ENCODE measurements around the gene STRIP1. TPM values are rescaled to one million over a fixed set of nuclear protein-coding genes. Genes with fewer than 3 reads are reported as not detected.

The STRIP1 gene
- total RNA-seq, result 10 to 100 TPM; 40.4 to 40.8 TPM

GRCh38 chr1:110034451-110035235 lies at the start of gene STRIP1:
TSS of gene STRIP1 (plus strand) at chr1:110034624. CDS start at chr1:110034638, 14 bp downstream.
- Mint-ChIP-seq H3K27ac (peak within 1 kb of the TSS; percentile 95), H3K9me3 (ENCODE audit: low read depth) (no peaks in the 10 kb centered on the region), H3K27me3 (no peaks in the 10 kb centered on the region), H3K4me1 (peaks cover 54% of the 10 kb centered on the region), H3K36me3 (peaks cover 6% of the 10 kb centered on the region), H3K4me3 (peak within 1 kb of the TSS; percentile 79)
- ATAC-seq (peak; percentile 88), DNase-seq (peak; percentile 96)
- CTCF ChIA-PET, result interaction anchor here (0.6 to 6.9 kb wide), 21 partner anchors 9 to 550 kb away, joined by 3 to 46 read pairs (median 3); partner anchors contain the start of gene AHCYL1

- DNase-seq, result no peak
- ATAC-seq, result no peak
- H3K4me1 Mint-ChIP-seq, result peaks cover 49% of the 10 kb centered on the region
These were observed 49.0 kb upstream of the STRIP1 start for GRCh38 chr1:109985247-109986053.

GRCh38 chr1:109986054-109986444 lies 48.4 kb upstream of the STRIP1 start:
- H3K36me3 Mint-ChIP-seq, result peaks cover 18% of the 10 kb centered on the region
- H3K27me3 Mint-ChIP-seq, result no peaks in the 10 kb centered on the region
- CTCF ChIA-PET, result interaction anchor here (0.9 to 14.5 kb wide), 16 partner anchors 12 to 440 kb away, joined by 3 to 790 read pairs (median 21); partner anchors contain the start of gene STRIP1
- DNase-seq, result no peak
- no peaks in the 10 kb centered on the region for H3K9me3 Mint-ChIP-seq (ENCODE audit: low read depth)
- H3K4me3 Mint-ChIP-seq, result peak overlapping the region; percentile 99
- ATAC-seq, result no peak
- no peak overlapping the region for H3K27ac Mint-ChIP-seq
- H3K4me1 Mint-ChIP-seq, result peaks cover 47% of the 10 kb centered on the region

More at GRCh38 chr1:109985247-109986053, 49.0 kb upstream of the STRIP1 start:
- peak overlapping the region; percentile 98 for H3K27ac Mint-ChIP-seq
- H3K4me3 Mint-ChIP-seq, result peak overlapping the region; percentile 99
- CTCF ChIA-PET, result interaction anchor here (0.7 to 14.5 kb wide), 50 partner anchors 7 to 493 kb away, joined by 3 to 790 read pairs (median 7); partner anchors contain the start of genes AMPD2, EPS8L3, GNAI3 and GNAT2
- peaks cover 16% of the 10 kb centered on the region for H3K36me3 Mint-ChIP-seq
- no peaks in the 10 kb centered on the region for H3K27me3 Mint-ChIP-seq
- no peaks in the 10 kb centered on the region for H3K9me3 Mint-ChIP-seq (ENCODE audit: low read depth)

- Mint-ChIP-seq H3K27me3 (no peaks in the 10 kb centered on the region), H3K9me3 (ENCODE audit: low read depth) (no peaks in the 10 kb centered on the region), H3K27ac (no peak overlapping the region), H3K36me3 (peaks cover 24% of the 10 kb centered on the region), H3K4me1 (peaks cover 51% of the 10 kb centered on the region), H3K4me3 (no peak overlapping the region)
- CTCF ChIA-PET, result interaction anchor here (0.9 to 14.5 kb wide), 3 partner anchors 8 to 347 kb away, joined by 3 to 790 read pairs (median 137); no protein-coding TSS in a partner anchor
- DNase-seq (no peak), ATAC-seq (no peak)
These were observed 46.0 kb upstream of the STRIP1 start for GRCh38 chr1:109988349-109988914.

GRCh38 chr1:109989506-109990301 lies 44.7 kb upstream of the STRIP1 start:
- Mint-ChIP-seq H3K4me3 (no peak overlapping the region), H3K4me1 (peaks cover 50% of the 10 kb centered on the region), H3K9me3 (ENCODE audit: low read depth) (no peaks in the 10 kb centered on the region), H3K27me3 (no peaks in the 10 kb centered on the region), H3K36me3 (peaks cover 24% of the 10 kb centered on the region), H3K27ac (no peak overlapping the region)
- DNase-seq (no peak), ATAC-seq (no peak)
- CTCF ChIA-PET, result interaction anchor here (1.2 to 14.5 kb wide), 3 partner anchors 210 to 348 kb away, joined by 4 to 790 read pairs (median 137); no protein-coding TSS in a partner anchor

GRCh38 chr1:109990302-109990653 lies 44.1 kb upstream of the STRIP1 start:
- Mint-ChIP-seq H3K9me3 (ENCODE audit: low read depth) (no peaks in the 10 kb centered on the region), H3K4me3 (no peak overlapping the region), H3K27me3 (no peaks in the 10 kb centered on the region), H3K36me3 (peaks cover 24% of the 10 kb centered on the region), H3K4me1 (peaks cover 50% of the 10 kb centered on the region), H3K27ac (no peak overlapping the region)
- DNase-seq, result no peak
- CTCF ChIA-PET, result interaction anchor here (0.7 to 1.2 kb wide), 3 partner anchors 200 to 350 kb away, joined by 3 to 4 read pairs (median 3); no protein-coding TSS in a partner anchor
- no peak for ATAC-seq

- Mint-ChIP-seq H3K27ac (no peak overlapping the region), H3K36me3 (peaks cover 25% of the 10 kb centered on the region), H3K9me3 (ENCODE audit: low read depth) (no peaks in the 10 kb centered on the region), H3K4me3 (no peak overlapping the region), H3K4me1 (peaks cover 38% of the 10 kb centered on the region), H3K27me3 (no peaks in the 10 kb centered on the region)
- ATAC-seq, result no peak
- no peak for DNase-seq
- CTCF ChIA-PET, result interaction anchor here (0.6 to 1.1 kb wide), 2 partner anchors 107 to 445 kb away, joined by 3 read pairs; no protein-coding TSS in a partner anchor
These were observed 43.0 kb upstream of the STRIP1 start for GRCh38 chr1:109991400-109991925.

GRCh38 chr1:109993885-109994284 lies 40.5 kb upstream of the STRIP1 start:
- no peaks in the 10 kb centered on the region for H3K9me3 Mint-ChIP-seq (ENCODE audit: low read depth)
- ATAC-seq (no peak), DNase-seq (no peak)
- peaks cover 18% of the 10 kb centered on the region for H3K36me3 Mint-ChIP-seq
- no peak overlapping the region for H3K27ac Mint-ChIP-seq
- no peak overlapping the region for H3K4me3 Mint-ChIP-seq
- CTCF ChIA-PET, result interaction anchor here (1.1 to 3.0 kb wide), 5 partner anchors 9 to 465 kb away, joined by 3 to 21 read pairs (median 6); partner anchors contain the start of gene AHCYL1
- peaks cover 19% of the 10 kb centered on the region for H3K4me1 Mint-ChIP-seq
- H3K27me3 Mint-ChIP-seq, result no peaks in the 10 kb centered on the region

GRCh38 chr1:109994654-109995053 lies 39.8 kb upstream of the STRIP1 start:
- CTCF ChIA-PET, result interaction anchor here (1.1 to 3.0 kb wide), 2 partner anchors 10 to 35 kb away, joined by 3 to 21 read pairs; partner anchors contain the start of gene AHCYL1
- Mint-ChIP-seq H3K4me1 (peaks cover 17% of the 10 kb centered on the region), H3K27ac (no peak overlapping the region), H3K27me3 (no peaks in the 10 kb centered on the region), H3K36me3 (peaks cover 15% of the 10 kb centered on the region), H3K4me3 (no peak overlapping the region), H3K9me3 (ENCODE audit: low read depth) (no peaks in the 10 kb centered on the region)
- DNase-seq (no peak), ATAC-seq (no peak)

- ATAC-seq (no peak), DNase-seq (no peak)
- Mint-ChIP-seq H3K36me3 (peaks cover 12% of the 10 kb centered on the region), H3K4me3 (no peak overlapping the region), H3K27me3 (no peaks in the 10 kb centered on the region), H3K9me3 (ENCODE audit: low read depth) (no peaks in the 10 kb centered on the region), H3K27ac (no peak overlapping the region), H3K4me1 (peaks cover 12% of the 10 kb centered on the region)
- CTCF ChIA-PET, result interaction anchor here (0.6 to 3.0 kb wide), 2 partner anchors 11 to 352 kb away, joined by 3 to 21 read pairs; partner anchors contain the start of gene AHCYL1
These were observed 38.9 kb upstream of the STRIP1 start for GRCh38 chr1:109995536-109995935.

GRCh38 chr1:109996476-109996875 lies 37.9 kb upstream of the STRIP1 start:
- no peak for ATAC-seq
- no peaks in the 10 kb centered on the region for H3K27me3 Mint-ChIP-seq
- CTCF ChIA-PET, result interaction anchor here (0.7 to 3.0 kb wide), 4 partner anchors 8 to 12 kb away, joined by 3 to 21 read pairs (median 3); partner anchors contain the start of gene AHCYL1
- no peak overlapping the region for H3K4me3 Mint-ChIP-seq
- peaks cover 10% of the 10 kb centered on the region for H3K4me1 Mint-ChIP-seq
- H3K9me3 Mint-ChIP-seq (ENCODE audit: low read depth), result no peaks in the 10 kb centered on the region
- H3K36me3 Mint-ChIP-seq, result peaks cover 7% of the 10 kb centered on the region
- H3K27ac Mint-ChIP-seq, result no peak overlapping the region
- DNase-seq, result no peak

All from activated CD8-positive, alpha-beta memory T cell treated with anti-CD3 and anti-CD28 coated beads, Interleukin-2, amount 10 ng/mL, durations not matched to agents 7 days and 5 days (primary cell).